ENCODE results near the gene TP53TG5. TPM values are rescaled to one million over a fixed set of nuclear protein-coding genes. Genes with fewer than 3 reads are reported as not detected.
A peak's percentile ranks its signal among the peaks of the same experiment; 100 is the strongest.

Gene TP53TG5
- total RNA-seq, 1 experiment from 2014 or later = not detected

DNA sequence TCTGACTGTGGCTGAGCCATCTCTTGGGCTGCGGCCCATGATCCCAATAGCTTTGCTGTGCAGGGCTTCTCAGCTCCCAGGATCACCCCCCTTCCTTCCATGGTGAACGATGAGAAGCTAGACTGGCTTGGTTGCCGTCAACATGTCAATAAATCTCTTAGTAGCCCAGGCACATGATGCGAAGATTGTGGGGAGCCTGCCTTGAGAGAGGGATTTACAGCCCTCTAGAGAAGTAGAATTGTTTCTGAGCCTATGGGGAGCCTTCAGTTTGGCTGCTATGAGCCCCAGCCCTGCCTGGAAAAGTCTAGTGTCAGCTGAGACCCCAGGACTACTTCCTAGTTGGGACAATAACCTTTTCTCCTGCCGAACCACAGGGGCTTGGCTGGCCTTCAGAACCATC, 34.5 kb upstream of the TP53TG5 start:
- in situ Hi-C loops (cut with HindIII; ENCODE audit: low pct_unique_long_range_greater_than_20kb, low sequenced_read_pairs) = no loop called here
- Histone ChIP-seq H3K36me3 (ENCODE audit: control insufficient read depth, insufficient read depth, low read length) (peaks cover 10% of the 10 kb centered on the region), H3K9me3 (ENCODE audit: control insufficient read depth, insufficient read depth, low read depth, low read length) (no peaks in the 10 kb centered on the region), H3K4me1 (ENCODE audit: control insufficient read depth, insufficient read depth, low read length) (peaks cover 11% of the 10 kb centered on the region), H3K27me3 (ENCODE audit: control insufficient read depth, insufficient read depth, low read length) (no peaks in the 10 kb centered on the region), H3K27ac (ENCODE audit: low read length) (no peak overlapping the region), H3K4me3 (ENCODE audit: low read depth in 2 of 2, low read length in 2 of 2) (no peak overlapping the region)
- ATAC-seq = no peak
- intact Hi-C loops (cut with micrococcal nuclease; ENCODE audit: unreplicated experiment) = no loop called here
- CTCF ChIA-PET = interaction anchor here (0.7 kb wide), 1 partner anchor 1730 kb away, joined by 6 read pairs; no protein-coding TSS in a partner anchor
- TF ChIP-seq POLR2AphosphoS5 (IDR thresholded peaks at IDR 0.05; ENCODE audit: low read depth, low read length) = no peak
- TF ChIP-seq, protein P1, sequence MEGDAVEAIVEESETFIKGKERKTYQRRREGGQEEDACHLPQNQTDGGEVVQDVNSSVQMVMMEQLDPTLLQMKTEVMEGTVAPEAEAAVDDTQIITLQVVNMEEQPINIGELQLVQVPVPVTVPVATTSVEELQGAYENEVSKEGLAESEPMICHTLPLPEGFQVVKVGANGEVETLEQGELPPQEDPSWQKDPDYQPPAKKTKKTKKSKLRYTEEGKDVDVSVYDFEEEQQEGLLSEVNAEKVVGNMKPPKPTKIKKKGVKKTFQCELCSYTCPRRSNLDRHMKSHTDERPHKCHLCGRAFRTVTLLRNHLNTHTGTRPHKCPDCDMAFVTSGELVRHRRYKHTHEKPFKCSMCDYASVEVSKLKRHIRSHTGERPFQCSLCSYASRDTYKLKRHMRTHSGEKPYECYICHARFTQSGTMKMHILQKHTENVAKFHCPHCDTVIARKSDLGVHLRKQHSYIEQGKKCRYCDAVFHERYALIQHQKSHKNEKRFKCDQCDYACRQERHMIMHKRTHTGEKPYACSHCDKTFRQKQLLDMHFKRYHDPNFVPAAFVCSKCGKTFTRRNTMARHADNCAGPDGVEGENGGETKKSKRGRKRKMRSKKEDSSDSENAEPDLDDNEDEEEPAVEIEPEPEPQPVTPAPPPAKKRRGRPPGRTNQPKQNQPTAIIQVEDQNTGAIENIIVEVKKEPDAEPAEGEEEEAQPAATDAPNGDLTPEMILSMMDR (IDR thresholded peaks at IDR 0.05) = no peak
- TF ChIP-seq, protein P2, sequence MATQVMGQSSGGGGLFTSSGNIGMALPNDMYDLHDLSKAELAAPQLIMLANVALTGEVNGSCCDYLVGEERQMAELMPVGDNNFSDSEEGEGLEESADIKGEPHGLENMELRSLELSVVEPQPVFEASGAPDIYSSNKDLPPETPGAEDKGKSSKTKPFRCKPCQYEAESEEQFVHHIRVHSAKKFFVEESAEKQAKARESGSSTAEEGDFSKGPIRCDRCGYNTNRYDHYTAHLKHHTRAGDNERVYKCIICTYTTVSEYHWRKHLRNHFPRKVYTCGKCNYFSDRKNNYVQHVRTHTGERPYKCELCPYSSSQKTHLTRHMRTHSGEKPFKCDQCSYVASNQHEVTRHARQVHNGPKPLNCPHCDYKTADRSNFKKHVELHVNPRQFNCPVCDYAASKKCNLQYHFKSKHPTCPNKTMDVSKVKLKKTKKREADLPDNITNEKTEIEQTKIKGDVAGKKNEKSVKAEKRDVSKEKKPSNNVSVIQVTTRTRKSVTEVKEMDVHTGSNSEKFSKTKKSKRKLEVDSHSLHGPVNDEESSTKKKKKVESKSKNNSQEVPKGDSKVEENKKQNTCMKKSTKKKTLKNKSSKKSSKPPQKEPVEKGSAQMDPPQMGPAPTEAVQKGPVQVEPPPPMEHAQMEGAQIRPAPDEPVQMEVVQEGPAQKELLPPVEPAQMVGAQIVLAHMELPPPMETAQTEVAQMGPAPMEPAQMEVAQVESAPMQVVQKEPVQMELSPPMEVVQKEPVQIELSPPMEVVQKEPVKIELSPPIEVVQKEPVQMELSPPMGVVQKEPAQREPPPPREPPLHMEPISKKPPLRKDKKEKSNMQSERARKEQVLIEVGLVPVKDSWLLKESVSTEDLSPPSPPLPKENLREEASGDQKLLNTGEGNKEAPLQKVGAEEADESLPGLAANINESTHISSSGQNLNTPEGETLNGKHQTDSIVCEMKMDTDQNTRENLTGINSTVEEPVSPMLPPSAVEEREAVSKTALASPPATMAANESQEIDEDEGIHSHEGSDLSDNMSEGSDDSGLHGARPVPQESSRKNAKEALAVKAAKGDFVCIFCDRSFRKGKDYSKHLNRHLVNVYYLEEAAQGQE (IDR thresholded peaks at IDR 0.05; ENCODE audit: insufficient read depth in 1 of 2, low read depth in 2 of 2, low read length in 1 of 2) = no peak
- no peak for TF ChIP-seq TCF7L2 (IDR thresholded peaks at IDR 0.05; ENCODE audit: low read depth, low read length)
- no peak for TF ChIP-seq SIN3A (IDR thresholded peaks at IDR 0.05; ENCODE audit: borderline replicate concordance, insufficient read depth, low read depth, low read length)
- no TSS peak for BruUV-seq (replicated peaks)
- no peak for DNase-seq (ENCODE audit: low read depth, low spot score)
- POLR2A ChIA-PET = no interaction called here

DNA sequence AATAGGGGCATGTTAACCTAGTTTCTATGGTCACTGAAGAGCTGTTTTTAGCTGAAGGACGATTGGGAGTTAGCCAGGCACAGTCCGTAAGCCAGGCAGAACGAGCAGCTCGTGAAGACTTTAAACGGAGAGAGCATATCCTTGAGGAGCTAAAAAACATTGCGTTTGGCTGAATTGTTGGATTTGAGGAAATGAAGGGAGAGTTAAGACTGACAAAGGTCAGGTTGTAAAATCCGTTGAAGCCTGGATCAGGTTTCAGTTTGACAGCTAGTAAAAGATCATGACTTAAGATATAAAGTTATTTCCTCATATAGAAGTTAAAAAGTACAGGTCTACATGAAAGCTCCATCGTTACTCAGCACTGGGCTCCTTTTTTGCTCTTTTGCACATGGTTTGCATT, 32.8 kb upstream of the TP53TG5 start:
- no peaks in the 10 kb centered on the region for H3K27me3 ChIP-seq (ENCODE audit: control insufficient read depth, insufficient read depth, low read length)
- no peaks in the 10 kb centered on the region; the same call in 1 of the 2 replicates for H3K4me1 ChIP-seq (ENCODE audit: control insufficient read depth, insufficient read depth, low read length)
- no peak for TF ChIP-seq SIN3A (IDR thresholded peaks at IDR 0.05; ENCODE audit: borderline replicate concordance, insufficient read depth, low read depth, low read length)
- no peak for TF ChIP-seq POLR2AphosphoS5 (IDR thresholded peaks at IDR 0.05; ENCODE audit: low read depth, low read length)
- no TSS peak for BruUV-seq (replicated peaks)
- no peak overlapping the region for H3K4me3 ChIP-seq (ENCODE audit: low read depth in 2 of 2, low read length in 2 of 2)
- DNase-seq (ENCODE audit: low read depth, low spot score) (no peak), ATAC-seq (no peak)
- H3K9me3 ChIP-seq (ENCODE audit: control insufficient read depth, insufficient read depth, low read depth, low read length) = no peaks in the 10 kb centered on the region
- CTCF ChIA-PET = no interaction called here
- in situ Hi-C loops (cut with HindIII; ENCODE audit: low pct_unique_long_range_greater_than_20kb, low sequenced_read_pairs) (no loop called here), intact Hi-C loops (cut with micrococcal nuclease; ENCODE audit: unreplicated experiment) (no loop called here)
- H3K27ac ChIP-seq (ENCODE audit: low read length) = no peak overlapping the region
- H3K36me3 ChIP-seq (ENCODE audit: control insufficient read depth, insufficient read depth, low read length) = peaks cover 10% of the 10 kb centered on the region
- POLR2A ChIA-PET = interaction anchor here (0.7 kb wide), 1 partner anchor 88 kb away, joined by 3 read pairs; no protein-coding TSS in a partner anchor

DNA sequence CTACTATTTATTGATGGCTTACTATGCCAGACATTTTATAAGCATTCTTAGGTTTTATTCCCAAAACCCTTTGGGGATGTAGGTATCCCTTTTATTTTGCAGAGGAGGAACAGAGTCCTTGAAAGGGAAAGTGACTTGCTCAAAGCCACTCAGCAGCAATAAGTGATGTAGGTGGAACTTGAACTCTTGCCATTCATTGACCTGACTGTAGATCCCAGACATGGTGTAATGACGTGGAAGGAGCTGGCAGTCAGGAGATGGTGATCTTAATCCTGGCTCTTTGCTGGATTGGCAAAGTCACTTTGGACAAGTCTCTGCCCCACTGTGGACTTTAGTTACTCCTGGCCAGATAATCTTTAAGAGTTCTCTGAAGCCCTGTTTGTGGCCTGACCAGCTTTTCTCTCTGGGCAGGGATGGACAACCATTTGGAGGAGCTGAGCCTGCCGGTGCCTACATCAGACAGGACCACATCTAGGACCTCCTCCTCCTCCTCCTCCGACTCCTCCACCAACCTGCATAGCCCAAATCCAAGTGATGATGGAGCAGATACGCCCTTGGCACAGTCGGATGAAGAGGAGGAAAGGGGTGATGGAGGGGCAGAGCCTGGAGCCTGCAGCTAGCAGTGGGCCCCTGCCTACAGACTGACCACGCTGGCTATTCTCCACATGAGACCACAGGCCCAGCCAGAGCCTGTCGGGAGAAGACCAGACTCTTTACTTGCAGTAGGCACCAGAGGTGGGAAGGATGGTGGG, 31.6 kb upstream of the TP53TG5 start:
- intact Hi-C loops (cut with micrococcal nuclease; ENCODE audit: unreplicated experiment) = no loop called here
- no peak for DNase-seq (ENCODE audit: low read depth, low spot score)
- TF ChIP-seq SIN3A (IDR thresholded peaks at IDR 0.05; ENCODE audit: borderline replicate concordance, insufficient read depth, low read depth, low read length) = no peak
- TF ChIP-seq, protein P2 (IDR thresholded peaks at IDR 0.05; ENCODE audit: insufficient read depth in 1 of 2, low read depth in 2 of 2, low read length in 1 of 2) = no peak
- no peaks in the 10 kb centered on the region; the same call in 1 of the 2 replicates for H3K4me1 ChIP-seq (ENCODE audit: control insufficient read depth, insufficient read depth, low read length)
- H3K27ac ChIP-seq (ENCODE audit: low read length) = no peak overlapping the region
- H3K9me3 ChIP-seq (ENCODE audit: control insufficient read depth, insufficient read depth, low read depth, low read length) = no peaks in the 10 kb centered on the region
- ChIA-PET POLR2A (no interaction called here), CTCF (interaction anchor here (0.5 kb wide), 1 partner anchor 24 kb away, joined by 7 read pairs; no protein-coding TSS in a partner anchor)
- H3K4me3 ChIP-seq (ENCODE audit: low read depth in 2 of 2, low read length in 2 of 2) = no peak overlapping the region
- H3K27me3 ChIP-seq (ENCODE audit: control insufficient read depth, insufficient read depth, low read length) = no peaks in the 10 kb centered on the region
- ATAC-seq = no peak
- in situ Hi-C loops (cut with HindIII; ENCODE audit: low pct_unique_long_range_greater_than_20kb, low sequenced_read_pairs) = no loop called here
- BruUV-seq (replicated peaks) = TSS peak; percentile 65
- peaks cover 10% of the 10 kb centered on the region for H3K36me3 ChIP-seq (ENCODE audit: control insufficient read depth, insufficient read depth, low read length)

Data from Panc1 (cell line).